Gastroesophageal sphincter (tissue), 4 donors: ENCODE results near the gene TBC1D10A. TPM values are rescaled to one million over a fixed set of nuclear protein-coding genes. Genes with fewer than 3 reads are reported as not detected.

ENCODE experiments used
- ATAC-seq: fragments of 150-250 bp; one replicate; pipeline ENCODE4 v1.9.1; 2016; ENCODE audit warnings: mild to moderate bottlenecking, moderate library complexity
- H3K27ac ChIP-seq, 4 donors: fragments of 200-600 bp; sonication (generic) in 3 of 4; 1 replicate in 3 of 4; 2 replicates in 1 of 4; pipeline ENCODE4 v1.5.1; 2016 to 2019
- H3K27me3 ChIP-seq: fragments of 200-600 bp; sonication (generic); one replicate; pipeline ENCODE4 v1.5.1; 2019
- H3K36me3 ChIP-seq, 2 donors: fragments of 200-600 bp; sonication (generic); one replicate each; pipeline ENCODE4 v1.5.1; 2019; ENCODE audit warnings: control low read depth in 1 of 2
- H3K4me1 ChIP-seq, 3 donors: fragments of 200-600 bp; sonication (generic); 1 replicate in 2 of 3; 2 replicates in 1 of 3; pipeline ENCODE4 v1.5.1; 2016 to 2019; ENCODE audit warnings: control low read depth in 2 of 3
- H3K4me3 ChIP-seq, 2 donors: fragments of 200-600 bp; sonication (generic); one replicate each; pipeline ENCODE4 v1.5.1; 2019; ENCODE audit warnings: mild to moderate bottlenecking in 1 of 2, moderate library complexity in 1 of 2
- H3K9me3 ChIP-seq, 3 donors: fragments of 200-600 bp; sonication (generic); one replicate each; pipeline ENCODE4 v1.5.1; 2017 to 2019; ENCODE audit warnings: control low read depth in 2 of 3
- EP300 ChIP-seq: sonication (generic); formaldehyde crosslinking; IDR thresholded peaks from one replicate; pipeline ENCODE4 v1.6.1; 2017; ENCODE audit warnings: antibody characterized with exemption, mild to moderate bottlenecking
- POLR2A ChIP-seq, 2 donors: fragments of 450-650 bp; IDR thresholded peaks; one replicate each; pipeline ENCODE4 v1.6.1; 2017; ENCODE audit warnings: antibody characterized with exemption in 2 of 2, mild to moderate bottlenecking in 2 of 2, moderate library complexity in 1 of 2
- POLR2AphosphoS5 ChIP-seq: sonication (generic); formaldehyde crosslinking; IDR thresholded peaks from one replicate; pipeline ENCODE4 v1.6.1; 2017; ENCODE audit warnings: antibody characterized with exemption
- WGBS, 2 donors: methylation state at CpG; one replicate each; pipeline ENCODE4 v1.1.5; 2018; ENCODE audit warnings: low coverage in 1 of 2; 5-methylcytosine and 5-hydroxymethylcytosine counted together
- total RNA-seq, 4 donors: library from RNA; depleted of rRNA; stranded (reverse); fragments of >200 nt; gene quantifications; one replicate each; pipeline ENCODE4 v1.1.0, GENCODE V29; 2016
- TF ChIP-seq, protein P1 (sequence below), 4 experiments: fragments of 200-600 bp in 2 of 4; fragments of 450-650 bp in 2 of 4; sonication (generic) in 1 of 4; IDR thresholded peaks; one replicate each; pipeline ENCODE4 v1.5.1; 2017 to 2019; ENCODE audit warnings: antibody characterized with exemption in 4 of 4, mild to moderate bottlenecking in 2 of 4, moderate library complexity in 2 of 4

TBC1D10A gene
- total RNA-seq, 4 donors from 2014 or later: 25.3 to 30.8 (median 26.0) TPM

DNA sequence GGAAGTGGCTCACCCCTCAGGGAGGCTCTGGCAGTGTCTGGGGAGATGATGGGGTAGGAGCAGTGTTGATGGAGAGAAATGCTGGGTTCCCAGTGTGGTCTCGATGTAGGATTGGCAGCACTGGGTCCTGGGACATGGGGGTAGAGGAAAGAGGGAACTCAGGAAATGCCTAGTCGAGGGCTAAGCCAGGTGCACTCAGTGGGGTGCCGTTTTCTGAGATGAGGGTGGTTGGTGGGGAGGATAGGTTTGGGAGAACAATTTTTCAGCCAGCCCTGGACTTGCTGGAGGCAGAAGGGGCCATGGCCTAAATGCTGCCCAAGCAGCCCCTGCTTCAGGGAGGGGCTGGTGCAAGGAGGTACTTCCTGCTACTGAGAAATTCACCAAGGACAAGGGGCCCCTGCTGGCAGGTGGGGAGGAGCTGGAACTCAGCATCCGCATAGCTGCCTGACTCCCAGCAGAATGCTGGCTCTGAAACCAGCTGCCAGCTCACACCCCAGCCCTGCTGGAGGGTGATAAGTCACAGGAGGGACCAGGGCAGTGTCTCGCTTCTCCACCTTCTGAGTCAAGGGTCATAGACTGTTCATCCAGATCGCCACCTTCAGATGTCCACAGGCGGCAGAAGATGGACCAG, 36.0 kb upstream of the TBC1D10A start:
- no peak for TF ChIP-seq EP300
- no peak for TF ChIP-seq POLR2A (IDR thresholded peaks at IDR 0.05)
- no peak for TF ChIP-seq POLR2AphosphoS5
- TF ChIP-seq, protein P1, sequence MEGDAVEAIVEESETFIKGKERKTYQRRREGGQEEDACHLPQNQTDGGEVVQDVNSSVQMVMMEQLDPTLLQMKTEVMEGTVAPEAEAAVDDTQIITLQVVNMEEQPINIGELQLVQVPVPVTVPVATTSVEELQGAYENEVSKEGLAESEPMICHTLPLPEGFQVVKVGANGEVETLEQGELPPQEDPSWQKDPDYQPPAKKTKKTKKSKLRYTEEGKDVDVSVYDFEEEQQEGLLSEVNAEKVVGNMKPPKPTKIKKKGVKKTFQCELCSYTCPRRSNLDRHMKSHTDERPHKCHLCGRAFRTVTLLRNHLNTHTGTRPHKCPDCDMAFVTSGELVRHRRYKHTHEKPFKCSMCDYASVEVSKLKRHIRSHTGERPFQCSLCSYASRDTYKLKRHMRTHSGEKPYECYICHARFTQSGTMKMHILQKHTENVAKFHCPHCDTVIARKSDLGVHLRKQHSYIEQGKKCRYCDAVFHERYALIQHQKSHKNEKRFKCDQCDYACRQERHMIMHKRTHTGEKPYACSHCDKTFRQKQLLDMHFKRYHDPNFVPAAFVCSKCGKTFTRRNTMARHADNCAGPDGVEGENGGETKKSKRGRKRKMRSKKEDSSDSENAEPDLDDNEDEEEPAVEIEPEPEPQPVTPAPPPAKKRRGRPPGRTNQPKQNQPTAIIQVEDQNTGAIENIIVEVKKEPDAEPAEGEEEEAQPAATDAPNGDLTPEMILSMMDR (IDR thresholded peaks at IDR 0.05): no peak
- H3K9me3 ChIP-seq: no peaks in the 10 kb centered on the region
- no peaks in the 10 kb centered on the region for H3K27me3 ChIP-seq
- H3K4me3 ChIP-seq: no peak overlapping the region
- no peak overlapping the region for H3K27ac ChIP-seq
- no peak for ATAC-seq
- H3K4me1 ChIP-seq: peaks cover 0 to 3% (median 0%) of the 10 kb centered on the region in 3 donors
- WGBS, 2 donors: 43 to 79% methylated on average over 4 to 5 of the region's 7 CpGs
- peaks cover 0 to 16% of the 10 kb centered on the region in 2 donors for H3K36me3 ChIP-seq

GRCh38 chr22:30361916-30362650, 35.3 kb upstream of the TBC1D10A start:
- Histone ChIP-seq H3K9me3 (no peaks in the 10 kb centered on the region), H3K36me3 (peaks cover 0 to 16% of the 10 kb centered on the region in 2 donors), H3K27ac (no peak overlapping the region), H3K4me1 (peaks cover 0 to 10% (median 5%) of the 10 kb centered on the region in 3 donors), H3K4me3 (no peak overlapping the region), H3K27me3 (no peaks in the 10 kb centered on the region)
- no peak for ATAC-seq
- TF ChIP-seq POLR2AphosphoS5: no peak
- no peak for TF ChIP-seq EP300
- no peak for TF ChIP-seq POLR2A (IDR thresholded peaks at IDR 0.05)
- TF ChIP-seq, protein P1 (IDR thresholded peaks at IDR 0.05): no peak
- 91% methylated on average over 5 of the region's 10 CpGs; no CpG with 5 or more reads in 1 of the 2 donors for WGBS, 2 donors

DNA sequence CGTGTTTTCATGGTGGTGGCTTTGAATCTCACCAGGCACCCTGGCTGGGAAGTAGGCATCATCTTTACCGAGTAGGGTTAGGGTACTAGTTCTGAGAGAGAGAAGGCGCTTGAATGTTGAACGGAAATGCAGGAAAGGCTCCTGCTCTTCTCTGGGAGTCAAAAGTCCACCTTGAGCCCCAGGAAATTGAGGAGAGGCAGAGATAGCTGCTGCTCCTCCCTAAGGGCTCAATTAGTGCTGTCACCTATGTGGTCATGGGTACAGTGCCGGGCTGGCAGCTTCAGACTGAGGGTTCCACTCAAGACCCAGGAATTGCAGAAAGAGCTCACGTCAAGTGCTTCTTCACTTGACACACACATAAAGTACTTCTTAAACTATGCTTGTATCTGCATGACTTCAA, 31.8 kb upstream of the TBC1D10A start:
- no peaks in the 10 kb centered on the region for H3K9me3 ChIP-seq
- TF ChIP-seq POLR2A (IDR thresholded peaks at IDR 0.05): no peak
- TF ChIP-seq EP300: no peak
- TF ChIP-seq, protein P1 (IDR thresholded peaks at IDR 0.05): no peak
- no peak for TF ChIP-seq POLR2AphosphoS5
- H3K27me3 ChIP-seq: no peaks in the 10 kb centered on the region
- peaks cover 0 to 8% of the 10 kb centered on the region in 2 donors for H3K36me3 ChIP-seq
- WGBS, 2 donors: 70 to 89% methylated on average over 2 to 5 of the region's 6 CpGs
- ATAC-seq: no peak
- H3K4me1 ChIP-seq: peaks cover 9 to 39% (median 22%) of the 10 kb centered on the region in 3 donors
- no peak overlapping the region for H3K4me3 ChIP-seq
- no peak overlapping the region for H3K27ac ChIP-seq

DNA sequence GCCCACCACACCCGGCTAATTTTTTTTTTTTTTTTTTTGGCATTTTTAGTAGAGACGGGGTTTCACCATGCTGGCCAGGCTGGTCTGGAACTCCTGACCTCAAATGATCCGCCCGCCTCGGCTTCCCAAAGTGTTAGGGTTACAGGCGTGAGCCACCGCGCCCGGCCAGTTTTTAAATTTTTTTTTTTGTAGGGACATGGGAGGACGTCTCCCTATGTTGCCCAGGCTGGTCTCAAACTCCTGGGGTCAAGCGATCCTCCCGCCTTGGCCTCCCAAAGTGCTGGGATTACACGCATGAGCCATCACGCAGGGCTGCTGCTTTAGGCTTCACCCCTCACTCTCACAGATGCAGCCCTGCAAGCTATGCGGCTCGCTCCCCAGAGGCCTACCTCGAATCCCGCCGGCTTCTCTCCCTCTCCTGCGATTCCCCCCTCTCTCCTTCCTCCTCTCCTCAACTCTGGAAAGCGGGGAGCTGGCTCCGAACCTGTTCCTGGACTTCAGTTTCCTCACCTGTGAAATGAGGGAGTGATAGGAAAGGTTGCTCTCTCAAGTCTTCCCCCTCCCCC, 31.0 kb upstream of the TBC1D10A start:
- Histone ChIP-seq H3K36me3 (peaks cover 0 to 9% of the 10 kb centered on the region in 2 donors), H3K27me3 (no peaks in the 10 kb centered on the region), H3K27ac (peak overlapping the region in 1 of 4 donors; percentile 99), H3K4me3 (peak overlapping the region in 1 of 2 donors; percentile 76), H3K9me3 (no peaks in the 10 kb centered on the region), H3K4me1 (peaks cover 9 to 47% (median 22%) of the 10 kb centered on the region in 3 donors)
- 0 to 51% methylated on average over 1 to 13 of the region's 22 CpGs for WGBS, 2 donors
- TF ChIP-seq EP300 (no peak), POLR2AphosphoS5 (no peak), POLR2A (IDR thresholded peaks at IDR 0.05) (no peak)
- TF ChIP-seq, protein P1 (IDR thresholded peaks at IDR 0.05): no peak
- ATAC-seq: no peak
